ENCODE results near the gene ZDHHC20. TPM values are rescaled to one million over a fixed set of nuclear protein-coding genes. Genes with fewer than 3 reads are reported as not detected.

Gene ZDHHC20
- polyA plus RNA-seq, 2 of the 4 experiments (the other 2 are of a cell fraction): 26.9 to 57.0 TPM

GRCh38 chr13:21461131-21461530, 2.0 kb upstream of the ZDHHC20 start:
- CTCF ChIA-PET: interaction anchor here (2.6 kb wide), 1 partner anchor 164 kb away, joined by 10 read pairs; no protein-coding TSS in a partner anchor
- 95% methylated on average over 2 of the region's 3 CpGs for WGBS (ENCODE audit: missing lambda C conversion rate)

DNA sequence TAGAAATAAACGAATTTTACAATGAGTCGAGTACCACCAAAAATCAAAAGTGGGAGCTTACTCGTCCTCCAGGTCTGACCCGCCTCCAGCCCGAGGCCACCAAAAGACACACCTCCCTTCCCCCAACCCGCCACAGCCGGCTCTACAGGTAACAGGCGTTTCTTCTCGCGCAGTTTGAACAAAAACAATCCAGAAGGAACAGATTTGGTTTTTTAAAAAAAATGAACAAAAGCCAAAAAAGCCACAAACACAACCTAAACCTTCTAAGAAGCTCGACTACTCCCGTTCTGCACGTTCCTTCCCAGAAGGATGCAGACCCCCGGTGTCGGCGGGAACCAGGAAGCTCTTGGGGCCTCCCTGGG, 671 bp downstream of the ZDHHC20 start:
- FAIRE-seq: no peak
- ATAC-seq: peak in 1 of 2 experiments; percentile 63; a peak in 3 of 6 replicates
- H3K4me1 ChIP-seq: peaks cover 13% of the 10 kb centered on the region; the same call in 2 of the 3 replicates
- H3K9me3 ChIP-seq: no peaks in the 10 kb centered on the region
- TF ChIP-seq, protein P1, sequence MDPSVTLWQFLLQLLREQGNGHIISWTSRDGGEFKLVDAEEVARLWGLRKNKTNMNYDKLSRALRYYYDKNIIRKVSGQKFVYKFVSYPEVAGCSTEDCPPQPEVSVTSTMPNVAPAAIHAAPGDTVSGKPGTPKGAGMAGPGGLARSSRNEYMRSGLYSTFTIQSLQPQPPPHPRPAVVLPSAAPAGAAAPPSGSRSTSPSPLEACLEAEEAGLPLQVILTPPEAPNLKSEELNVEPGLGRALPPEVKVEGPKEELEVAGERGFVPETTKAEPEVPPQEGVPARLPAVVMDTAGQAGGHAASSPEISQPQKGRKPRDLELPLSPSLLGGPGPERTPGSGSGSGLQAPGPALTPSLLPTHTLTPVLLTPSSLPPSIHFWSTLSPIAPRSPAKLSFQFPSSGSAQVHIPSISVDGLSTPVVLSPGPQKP (IDR thresholded peaks at IDR 0.05; ENCODE audit: low read depth, low read length): no peak
- TF ChIP-seq REST (IDR thresholded peaks at IDR 0.05): no peak
- TF ChIP-seq JUNB (IDR thresholded peaks at IDR 0.05): no peak
- TF ChIP-seq CTCF (IDR thresholded peaks at IDR 0.05): no peak
- no peak for TF ChIP-seq CBX2 (IDR thresholded peaks at IDR 0.05; ENCODE audit: borderline replicate concordance, low read depth)
- no peak for TF ChIP-seq RAD21 (conservative IDR thresholded peaks at IDR 0.05 in 1 of 2, IDR thresholded peaks at IDR 0.05 in 1 of 2)
- TF ChIP-seq CBX8 (IDR thresholded peaks at IDR 0.05): no peak
- TF ChIP-seq ESRRA (IDR thresholded peaks at IDR 0.05; ENCODE audit: borderline replicate concordance, low read length): no peak
- no peak for TF ChIP-seq POLR2AphosphoS2 (conservative IDR thresholded peaks at IDR 0.05; ENCODE audit: low read length)
- H3K4me2 ChIP-seq: peak overlapping the region; percentile 91
- peak overlapping the region; percentile 75 for H3K4me3 ChIP-seq
- H3K27ac ChIP-seq: peak overlapping the region; percentile 89 to 99
- WGBS (ENCODE audit: missing lambda C conversion rate): 3% methylated on average over 16 of the region's 16 CpGs
- POLR2A ChIA-PET: interaction anchor here (0.8 to 1.8 kb wide), 4 partner anchors 19 to 145 kb away, joined by 3 to 8 read pairs (median 3); partner anchors contain the start of gene MICU2
- peak; percentile 22 to 33 for DNase-seq (ENCODE audit: low read depth in 1 of 2, low spot score in 1 of 2)
- CTCF ChIA-PET: interaction anchor here (1.3 to 2.6 kb wide), 3 partner anchors 18 to 161 kb away, joined by 3 to 10 read pairs (median 7); no protein-coding TSS in a partner anchor

More at GRCh38 chr13:21461131-21461530, 2.0 kb upstream of the ZDHHC20 start:
- H3K9me3 ChIP-seq: no peaks in the 10 kb centered on the region
- FAIRE-seq: no peak
- ATAC-seq: no peak
- POLR2A ChIA-PET: no interaction called here
- H3K4me2 ChIP-seq: no peak overlapping the region
- H3K27ac ChIP-seq: no peak overlapping the region
- no peak overlapping the region for H3K4me3 ChIP-seq
- no peak for DNase-seq (ENCODE audit: low read depth in 1 of 2, low spot score in 1 of 2)
- peaks cover 13% of the 10 kb centered on the region; the same call in 2 of the 3 replicates for H3K4me1 ChIP-seq
- TF ChIP-seq POLR2A (IDR thresholded peaks at IDR 0.05; ENCODE audit: low read length) (no peak), FOSB (CRISPR knock-in tag; IDR thresholded peaks at IDR 0.05) (no peak), RARB (CRISPR knock-in tag; IDR thresholded peaks at IDR 0.05) (no peak), RFX5 (IDR thresholded peaks at IDR 0.05) (no peak), ZC3H11A (IDR thresholded peaks at IDR 0.05) (no peak), MYC (IDR thresholded peaks at IDR 0.05; ENCODE audit: borderline replicate concordance, low read length) (no peak), FOXS1 (CRISPR knock-in tag; IDR thresholded peaks at IDR 0.05) (no peak)
- TF ChIP-seq, protein P2, sequence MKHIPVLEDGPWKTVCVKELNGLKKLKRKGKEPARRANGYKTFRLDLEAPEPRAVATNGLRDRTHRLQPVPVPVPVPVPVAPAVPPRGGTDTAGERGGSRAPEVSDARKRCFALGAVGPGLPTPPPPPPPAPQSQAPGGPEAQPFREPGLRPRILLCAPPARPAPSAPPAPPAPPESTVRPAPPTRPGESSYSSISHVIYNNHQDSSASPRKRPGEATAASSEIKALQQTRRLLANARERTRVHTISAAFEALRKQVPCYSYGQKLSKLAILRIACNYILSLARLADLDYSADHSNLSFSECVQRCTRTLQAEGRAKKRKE (CRISPR knock-in tag; IDR thresholded peaks at IDR 0.05; ENCODE audit: low read depth): no peak

All from A549 (cell line).